ENCODE data around the gene PACC1.

PACC1 gene

DNA sequence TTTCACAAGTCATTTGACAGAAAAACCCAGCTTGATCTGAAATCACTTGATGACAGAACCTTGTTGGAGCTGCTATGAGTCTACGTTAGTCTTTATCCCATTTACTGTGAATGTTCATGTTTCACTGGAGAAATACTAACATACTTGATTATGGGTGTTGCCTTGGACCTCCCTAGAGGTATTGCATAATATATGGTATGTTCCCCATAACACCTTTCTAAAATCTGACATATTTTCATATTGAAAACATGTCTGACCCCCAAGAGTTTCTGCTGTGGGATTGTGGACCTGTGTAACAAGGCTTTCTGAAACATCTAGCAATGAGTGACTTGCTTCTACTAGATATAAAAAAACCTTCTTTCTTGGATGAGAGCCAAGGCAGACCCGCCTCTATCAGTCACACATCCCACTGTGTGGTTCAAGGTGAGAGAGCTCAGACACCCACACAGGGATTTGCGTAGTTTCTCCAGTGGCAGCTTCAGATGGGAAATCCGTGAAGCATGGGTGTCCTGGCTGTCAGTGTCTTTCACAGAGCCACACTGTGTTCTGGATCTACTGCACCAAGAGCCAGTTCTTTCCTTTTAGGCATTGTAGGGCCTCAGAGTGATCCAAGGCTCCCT is 22.6 kb upstream of the PACC1 start:
- DNase-seq: no peak

- no peak for DNase-seq
Observed at GRCh38 chr1:212434992-212435391, 20.3 kb upstream of the PACC1 start.

- DNase-seq: no peak
Observed at GRCh38 chr1:212433577-212434462, 19.1 kb upstream of the PACC1 start.

- peak in 3 of 4 experiments; percentile 47 to 74 (median 52) for DNase-seq
Observed at GRCh38 chr1:212432661-212433576, 18.2 kb upstream of the PACC1 start, which contains the start of gene NENF. Gene NENF (plus strand): TSS chr1:212432920. CDS start chr1:212432944, 24 bp downstream.

DNA sequence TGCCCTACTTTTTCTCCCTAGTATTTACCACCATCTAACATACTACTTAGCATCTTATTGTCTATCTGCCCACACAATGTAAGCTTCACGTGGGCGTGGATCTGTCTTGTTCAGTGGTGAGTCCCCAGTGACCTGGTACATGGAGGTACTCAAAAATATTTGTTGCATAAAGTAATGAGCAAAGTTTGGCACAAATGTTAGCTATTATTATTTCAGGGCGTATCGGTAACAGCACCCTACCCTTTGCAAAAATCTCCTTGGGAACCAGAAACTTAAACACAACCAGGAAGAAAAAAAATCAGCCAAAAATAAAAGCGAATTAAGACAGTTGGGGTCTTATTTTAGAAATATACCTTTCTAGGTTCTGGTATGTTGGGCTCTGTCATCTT is 17.6 kb upstream of the PACC1 start:
- DNase-seq: no peak

GRCh38 chr1:212431644-212432043 is 17.0 kb upstream of the PACC1 start:
- DNase-seq: no peak

GRCh38 chr1:212430955-212431394 is 16.3 kb upstream of the PACC1 start:
- DNase-seq: no peak

DNA sequence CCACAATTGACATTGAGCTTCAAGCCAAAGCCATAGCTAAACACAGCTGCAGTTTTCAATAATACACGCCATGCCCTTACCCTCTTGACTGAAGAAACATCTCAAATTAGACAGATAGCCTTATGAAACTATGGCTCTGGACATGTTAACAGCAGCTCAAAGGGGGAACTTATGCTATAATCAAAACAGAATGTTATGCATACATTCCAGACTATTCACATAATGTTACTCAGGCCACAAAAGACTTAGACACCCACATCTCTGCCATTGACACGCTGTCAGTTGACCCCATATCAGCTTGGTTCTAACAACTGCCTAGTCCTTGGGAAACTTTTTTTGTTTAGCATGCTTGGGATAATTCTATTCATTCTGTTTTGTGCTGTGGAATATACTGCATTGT is 15.7 kb upstream of the PACC1 start:
- no peak for DNase-seq

GRCh38 chr1:212428496-212428895 is 13.8 kb upstream of the PACC1 start:
- DNase-seq: no peak

- no peak for DNase-seq
Observed at GRCh38 chr1:212423879-212424278, 9.2 kb upstream of the PACC1 start.

DNA sequence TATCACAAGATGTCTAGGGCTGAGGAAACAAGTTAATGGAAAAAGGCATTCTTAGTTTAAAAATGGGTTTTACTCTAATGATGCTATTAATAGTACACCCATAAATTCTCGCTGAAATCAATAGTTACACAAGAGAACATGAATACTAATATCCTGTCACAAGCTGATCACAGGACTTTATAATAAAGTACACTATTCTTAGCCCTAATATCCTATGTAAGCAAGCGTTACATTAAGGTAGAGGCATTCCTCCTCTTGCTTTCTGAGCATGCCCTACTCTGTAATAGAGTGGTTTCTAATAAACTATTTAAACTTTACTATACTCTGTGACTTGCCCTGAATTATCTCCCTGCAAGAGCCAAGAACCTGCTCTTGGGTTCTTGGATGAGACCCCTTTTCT is 6.5 kb upstream of the PACC1 start:
- DNase-seq: no peak

DNA sequence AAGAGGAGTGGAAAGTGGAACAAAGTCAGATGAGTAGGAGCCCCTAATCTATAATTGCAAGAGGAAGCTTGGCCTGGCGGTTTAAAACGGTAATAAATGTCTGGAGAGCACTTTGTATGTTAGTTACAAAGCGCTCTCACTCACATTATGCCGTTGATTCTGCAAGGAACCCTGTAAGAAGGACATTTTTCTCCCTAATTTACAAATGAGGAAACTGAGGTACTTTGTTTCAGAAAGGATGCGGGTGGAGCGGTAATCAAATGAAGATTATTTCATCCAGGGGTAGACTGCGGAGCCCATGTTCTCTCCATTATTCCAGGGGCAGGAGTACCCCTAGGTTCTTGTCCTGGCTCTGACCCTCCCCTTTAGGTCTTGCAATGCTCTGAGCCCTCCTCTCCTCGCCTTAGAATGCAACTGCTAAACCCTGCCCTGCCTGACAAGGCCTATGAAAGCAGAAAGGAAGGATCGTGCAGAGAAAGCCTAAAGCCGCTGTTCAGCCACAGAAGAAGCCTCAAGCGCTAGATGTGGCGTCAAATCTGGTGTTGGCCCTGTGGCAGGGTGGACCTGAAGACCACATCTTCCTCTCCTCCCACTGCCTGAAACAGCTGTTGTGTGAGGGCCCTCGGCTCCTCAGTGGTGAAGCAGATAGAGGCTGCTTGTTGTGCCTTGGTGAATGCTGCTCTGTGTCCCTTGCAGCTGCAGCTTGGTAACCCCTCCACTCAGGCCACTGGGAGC is 588 bp upstream of the PACC1 start:
- DNase-seq: no peak

- no peak for DNase-seq
Observed at GRCh38 chr1:212413902-212414327, 771 bp downstream of the PACC1 start.

GRCh38 chr1:212412374-212412773 is 2.3 kb downstream of the PACC1 start:
- DNase-seq: no peak

- DNase-seq: no peak
Observed at GRCh38 chr1:212410231-212410820, 4.4 kb downstream of the PACC1 start.

DNA sequence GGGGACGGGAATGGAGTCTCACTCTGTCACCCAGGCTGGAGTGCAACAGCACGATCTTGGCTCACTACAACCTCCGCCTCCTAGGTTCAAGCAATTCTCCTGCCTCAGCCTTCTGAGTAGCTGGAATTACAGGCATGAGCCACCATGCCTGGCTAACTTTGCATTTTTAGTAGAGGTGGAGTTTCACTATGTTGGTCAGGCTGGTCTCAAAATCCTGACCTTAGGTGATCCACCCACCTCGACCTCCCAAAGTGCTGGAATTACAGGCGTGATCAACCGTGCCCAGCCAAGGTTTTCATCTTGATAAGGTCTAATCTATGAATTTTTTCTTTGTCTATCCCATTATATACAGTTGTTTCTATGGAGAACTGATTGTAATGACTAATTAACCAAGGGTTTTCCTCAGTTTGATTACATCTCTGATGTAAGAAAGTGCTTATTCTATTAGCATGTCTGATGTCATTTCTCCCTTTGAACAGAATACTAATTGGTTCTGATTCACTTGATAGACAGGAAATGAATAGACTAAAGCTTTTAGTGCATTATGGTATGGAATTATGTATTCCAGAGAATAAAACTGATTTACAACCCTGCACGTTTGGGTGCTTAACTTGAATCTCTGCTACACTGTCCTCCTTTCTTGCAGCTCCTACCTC is 11.9 kb downstream of the PACC1 start:
- DNase-seq: no peak

- no peak for DNase-seq
Observed at GRCh38 chr1:212401838-212402582, 12.7 kb downstream of the PACC1 start.

DNA sequence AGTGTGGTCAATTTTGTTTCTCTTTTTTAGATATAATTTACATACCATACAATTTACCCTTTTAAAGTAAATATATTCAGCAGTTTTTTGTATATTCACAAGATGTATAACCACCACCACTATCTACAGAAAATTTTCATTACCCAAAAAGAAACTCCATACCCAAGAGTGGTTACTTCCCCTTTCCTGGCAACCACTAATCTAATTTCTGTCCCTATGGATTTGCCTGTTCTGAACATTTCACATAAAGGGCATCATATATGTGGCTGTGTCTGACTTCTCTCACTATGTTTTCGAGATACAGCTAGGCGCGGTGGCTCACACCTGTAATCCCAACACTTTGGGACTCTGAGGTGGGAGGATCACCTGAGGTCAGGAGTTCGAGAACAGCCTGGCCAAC is 13.6 kb downstream of the PACC1 start:
- no peak for DNase-seq

GRCh38 chr1:212397171-212397570 is 17.5 kb downstream of the PACC1 start:
- DNase-seq: no peak

- no peak for DNase-seq
Observed at GRCh38 chr1:212396638-212397037, 18.0 kb downstream of the PACC1 start.

Measured in activated naive CD4-positive, alpha-beta T cell (primary cell).